K562 (cell line): ENCODE results near the gene PTPN9. TPM values are rescaled to one million over a fixed set of nuclear protein-coding genes. Genes with fewer than 3 reads are reported as not detected.

Source experiments
- BCOR ChIP-seq: fragments of 450-650 bp; IDR thresholded peaks from 2 replicates; pipeline ENCODE4 v1.6.1; 2016
- BRD9 ChIP-seq: fragments of 450-650 bp; IDR thresholded peaks from 2 replicates; pipeline ENCODE4 v1.6.1; 2018; ENCODE audit warnings: low read depth; ENCODE audit not compliant: partially characterized antibody
- ELF1 ChIP-seq: fragments of 200-800 bp; sonication (Bioruptor generic); IDR thresholded peaks from 2 replicates; pipeline ENCODE4 v1.6.1; 2016; ENCODE audit warnings: missing genetic modification characterization, missing compliant biosample characterization
- JUN ChIP-seq, 2 experiments: sonication (generic) in 1 of 2; formaldehyde crosslinking in 1 of 2; IDR thresholded peaks; 2 replicates each; pipeline versions ENCODE4 v1.6.1 to v1.8.0; 2012 to 2022; ENCODE audit warnings: borderline replicate concordance in 2 of 2, mild to moderate bottlenecking in 2 of 2, improper control_type of control experiment in 1 of 2, low read depth in 1 of 2, low read length in 1 of 2, missing genetic modification reagents in 1 of 2
- PTTG1 ChIP-seq: fragments of 450-650 bp; IDR thresholded peaks from 2 replicates; pipeline ENCODE4 v1.6.1; 2016; ENCODE audit warnings: low read depth, mild to moderate bottlenecking, missing genetic modification characterization, missing compliant biosample characterization
- SMC3 ChIP-seq: conservative IDR thresholded peaks from 2 replicates; pipeline ENCODE4 v1.6.1; 2011; ENCODE audit warnings: low read depth, low read length, improper control_type of control experiment; ENCODE audit not compliant: insufficient read depth
- SNIP1 ChIP-seq: fragments of 450-650 bp; IDR thresholded peaks from 2 replicates; pipeline ENCODE4 v1.7.1; 2017; ENCODE audit warnings: low read depth, mild to moderate bottlenecking
- SOX6 ChIP-seq: fragments of 450-650 bp; IDR thresholded peaks from 2 replicates; pipeline ENCODE4 v1.6.1; 2014; ENCODE audit warnings: mild to moderate bottlenecking
- TAF15 ChIP-seq: fragments of 200-400 bp; formaldehyde crosslinking; IDR thresholded peaks from 2 replicates; pipeline ENCODE4 v1.6.1; 2017; ENCODE audit warnings: mild to moderate bottlenecking, low read depth, low read length, moderate library complexity
- ZBTB17 ChIP-seq: fragments of 450-650 bp; formaldehyde crosslinking; IDR thresholded peaks from 2 replicates; pipeline ENCODE4 v1.4.0; 2020; ENCODE audit warnings: mild to moderate bottlenecking
- ZNF174 ChIP-seq: fragments of 250-450 bp; sonication (Bioruptor Pico); IDR thresholded peaks from 2 replicates; pipeline ENCODE4 v1.4.0; 2020; ENCODE audit warnings: mild to moderate bottlenecking
- polyA plus RNA-seq, 8 experiments: library from polyadenylated mRNA; depleted of rRNA in 4 of 8; stranded (reverse) in 5 of 8; unstranded in 3 of 8; fragments of >200 nt; fragmentation: Nextera tagmentation in 2 of 8; fragmentation: Illumina TruSeq in 1 of 8; extraction: Ambion mirVana in 2 of 8; extraction: Trizol in 1 of 8; gene quantifications; 2 replicates each; pipeline versions ENCODE4 v1.2.1 to v1.2.3, GENCODE V29; 2011 to 2014; ENCODE audit warnings: inconsistent platforms in 1 of 8, missing spikeins in 1 of 8
- total RNA-seq, 7 experiments: library from RNA; depleted of rRNA in 6 of 7; stranded (reverse); fragments of >200 nt in 6 of 7; fragmentation: Illumina TruSeq in 2 of 7; extraction: Trizol in 2 of 7; gene quantifications; 2 replicates each; pipeline versions ENCODE4 v1.2.1 to v1.2.3, GENCODE V29; 2011 to 2021; ENCODE audit warnings: low replicate concordance in 1 of 7
- TF ChIP-seq, protein P1 (sequence below): fragments of 250-450 bp; sonication (Bioruptor Pico); IDR thresholded peaks from 2 replicates; pipeline ENCODE4 v1.5.0; 2022; ENCODE audit warnings: mild to moderate bottlenecking
- TF ChIP-seq, protein P2 (sequence below): fragments of 250-450 bp; sonication (Bioruptor Pico); IDR thresholded peaks from 2 replicates; pipeline ENCODE4 v1.5.1; 2021; ENCODE audit warnings: mild to moderate bottlenecking
- TF ChIP-seq, protein P3 (sequence below): fragments of 250-450 bp; sonication (Bioruptor Pico); IDR thresholded peaks from 2 replicates; pipeline ENCODE4 v1.4.0; 2020; ENCODE audit warnings: mild to moderate bottlenecking, moderate library complexity, borderline replicate concordance
- TF ChIP-seq, protein P4 (sequence below): fragments of 200-800 bp; sonication (Bioruptor generic); IDR thresholded peaks from 2 replicates; pipeline ENCODE4 v1.6.1; 2017; ENCODE audit warnings: missing genetic modification characterization, missing compliant biosample characterization
- TF ChIP-seq, protein P5 (sequence below): sonication (generic); formaldehyde crosslinking; IDR thresholded peaks from 2 replicates; pipeline ENCODE4 v1.8.1; 2023; ENCODE audit warnings: mild to moderate bottlenecking, missing genetic modification reagents, moderate library complexity

Gene PTPN9
- total and polyA plus RNA-seq, 9 of the 15 experiments (the other 6 are each of a cell fraction or from before 2014, with no cell fraction given): 5.0 to 24.0 (median 14.2) TPM

DNA sequence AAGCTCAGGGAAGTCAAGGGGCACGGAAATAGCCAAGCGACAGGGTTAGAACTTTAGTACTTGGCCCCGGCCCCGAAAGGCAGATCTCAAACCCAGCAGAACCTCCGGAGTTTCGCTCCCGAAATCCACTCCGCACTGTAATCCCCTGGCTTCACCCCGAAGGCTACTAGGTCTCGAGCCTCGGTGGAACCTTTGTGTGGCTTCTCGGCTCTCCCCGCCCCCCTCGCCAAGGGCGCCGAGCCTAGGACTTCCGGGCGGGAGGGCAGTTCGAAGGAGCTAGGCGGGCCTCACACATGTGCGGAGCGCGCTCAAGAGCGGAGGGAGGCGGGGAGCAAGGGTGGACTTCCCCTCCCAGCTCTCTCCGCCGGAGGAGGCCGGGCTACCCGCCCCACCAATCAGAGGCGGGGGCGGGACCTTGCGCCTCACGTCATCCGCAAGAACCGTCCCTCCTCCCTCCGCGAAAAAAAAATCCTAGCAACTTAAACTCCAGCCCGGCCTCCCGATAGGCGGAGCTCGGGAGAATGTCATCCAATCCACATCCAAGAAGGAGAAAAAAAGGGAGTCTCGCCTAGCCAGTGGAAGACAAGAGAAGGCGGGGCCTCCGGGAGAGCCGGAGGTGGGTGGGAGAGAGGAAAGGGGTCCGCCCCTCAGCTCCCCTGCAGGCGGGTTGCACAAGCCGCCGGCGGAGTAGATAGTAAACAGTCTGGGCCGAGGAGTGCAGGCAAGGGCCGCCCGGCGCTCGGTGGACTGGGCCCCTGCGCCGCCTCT is 125.2 kb downstream of the PTPN9 start (continued):
- TF ChIP-seq, protein P1, sequence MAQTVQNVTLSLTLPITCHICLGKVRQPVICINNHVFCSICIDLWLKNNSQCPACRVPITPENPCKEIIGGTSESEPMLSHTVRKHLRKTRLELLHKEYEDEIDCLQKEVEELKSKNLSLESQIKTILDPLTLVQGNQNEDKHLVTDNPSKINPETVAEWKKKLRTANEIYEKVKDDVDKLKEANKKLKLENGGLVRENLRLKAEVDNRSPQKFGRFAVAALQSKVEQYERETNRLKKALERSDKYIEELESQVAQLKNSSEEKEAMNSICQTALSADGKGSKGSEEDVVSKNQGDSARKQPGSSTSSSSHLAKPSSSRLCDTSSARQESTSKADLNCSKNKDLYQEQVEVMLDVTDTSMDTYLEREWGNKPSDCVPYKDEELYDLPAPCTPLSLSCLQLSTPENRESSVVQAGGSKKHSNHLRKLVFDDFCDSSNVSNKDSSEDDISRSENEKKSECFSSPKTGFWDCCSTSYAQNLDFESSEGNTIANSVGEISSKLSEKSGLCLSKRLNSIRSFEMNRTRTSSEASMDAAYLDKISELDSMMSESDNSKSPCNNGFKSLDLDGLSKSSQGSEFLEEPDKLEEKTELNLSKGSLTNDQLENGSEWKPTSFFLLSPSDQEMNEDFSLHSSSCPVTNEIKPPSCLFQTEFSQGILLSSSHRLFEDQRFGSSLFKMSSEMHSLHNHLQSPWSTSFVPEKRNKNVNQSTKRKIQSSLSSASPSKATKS: no peak
- TF ChIP-seq BRD9 (peak; percentile 46), ZBTB17 (CRISPR knock-in tag) (no peak; the same call in 1 of the 2 replicates), ELF1 (tag) (peak; percentile 84), ZNF174 (CRISPR knock-in tag) (no peak), PTTG1 (tag) (no peak), BCOR (no peak), JUN (IDR thresholded peaks at IDR 0.05; ENCODE audit: borderline replicate concordance, low read depth, low read length) (peak; percentile 15; the same call in 1 of the 2 replicates), JUN (CRISPR knock-in tag; IDR thresholded peaks at IDR 0.05; ENCODE audit: borderline replicate concordance) (peak; percentile 74; the same call in 1 of the 2 replicates), TAF15 (no peak), SMC3 (no peak), SNIP1 (no peak), SOX6 (no peak)
- TF ChIP-seq, protein P2, sequence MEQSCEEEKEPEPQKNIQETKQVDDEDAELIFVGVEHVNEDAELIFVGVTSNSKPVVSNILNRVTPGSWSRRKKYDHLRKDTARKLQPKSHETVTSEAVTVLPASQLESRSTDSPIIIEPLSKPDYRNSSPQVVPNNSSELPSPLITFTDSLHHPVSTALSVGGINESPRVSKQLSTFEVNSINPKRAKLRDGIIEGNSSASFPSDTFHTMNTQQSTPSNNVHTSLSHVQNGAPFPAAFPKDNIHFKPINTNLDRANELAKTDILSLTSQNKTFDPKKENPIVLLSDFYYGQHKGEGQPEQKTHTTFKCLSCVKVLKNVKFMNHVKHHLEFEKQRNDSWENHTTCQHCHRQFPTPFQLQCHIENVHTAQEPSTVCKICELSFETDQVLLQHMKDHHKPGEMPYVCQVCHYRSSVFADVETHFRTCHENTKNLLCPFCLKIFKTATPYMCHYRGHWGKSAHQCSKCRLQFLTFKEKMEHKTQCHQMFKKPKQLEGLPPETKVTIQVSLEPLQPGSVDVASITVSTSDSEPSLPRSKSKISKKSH (CRISPR knock-in tag): no peak
- TF ChIP-seq, protein P3, sequence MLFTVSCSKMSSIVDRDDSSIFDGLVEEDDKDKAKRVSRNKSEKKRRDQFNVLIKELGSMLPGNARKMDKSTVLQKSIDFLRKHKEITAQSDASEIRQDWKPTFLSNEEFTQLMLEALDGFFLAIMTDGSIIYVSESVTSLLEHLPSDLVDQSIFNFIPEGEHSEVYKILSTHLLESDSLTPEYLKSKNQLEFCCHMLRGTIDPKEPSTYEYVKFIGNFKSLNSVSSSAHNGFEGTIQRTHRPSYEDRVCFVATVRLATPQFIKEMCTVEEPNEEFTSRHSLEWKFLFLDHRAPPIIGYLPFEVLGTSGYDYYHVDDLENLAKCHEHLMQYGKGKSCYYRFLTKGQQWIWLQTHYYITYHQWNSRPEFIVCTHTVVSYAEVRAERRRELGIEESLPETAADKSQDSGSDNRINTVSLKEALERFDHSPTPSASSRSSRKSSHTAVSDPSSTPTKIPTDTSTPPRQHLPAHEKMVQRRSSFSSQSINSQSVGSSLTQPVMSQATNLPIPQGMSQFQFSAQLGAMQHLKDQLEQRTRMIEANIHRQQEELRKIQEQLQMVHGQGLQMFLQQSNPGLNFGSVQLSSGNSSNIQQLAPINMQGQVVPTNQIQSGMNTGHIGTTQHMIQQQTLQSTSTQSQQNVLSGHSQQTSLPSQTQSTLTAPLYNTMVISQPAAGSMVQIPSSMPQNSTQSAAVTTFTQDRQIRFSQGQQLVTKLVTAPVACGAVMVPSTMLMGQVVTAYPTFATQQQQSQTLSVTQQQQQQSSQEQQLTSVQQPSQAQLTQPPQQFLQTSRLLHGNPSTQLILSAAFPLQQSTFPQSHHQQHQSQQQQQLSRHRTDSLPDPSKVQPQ (CRISPR knock-in tag): no peak
- TF ChIP-seq, protein P4, sequence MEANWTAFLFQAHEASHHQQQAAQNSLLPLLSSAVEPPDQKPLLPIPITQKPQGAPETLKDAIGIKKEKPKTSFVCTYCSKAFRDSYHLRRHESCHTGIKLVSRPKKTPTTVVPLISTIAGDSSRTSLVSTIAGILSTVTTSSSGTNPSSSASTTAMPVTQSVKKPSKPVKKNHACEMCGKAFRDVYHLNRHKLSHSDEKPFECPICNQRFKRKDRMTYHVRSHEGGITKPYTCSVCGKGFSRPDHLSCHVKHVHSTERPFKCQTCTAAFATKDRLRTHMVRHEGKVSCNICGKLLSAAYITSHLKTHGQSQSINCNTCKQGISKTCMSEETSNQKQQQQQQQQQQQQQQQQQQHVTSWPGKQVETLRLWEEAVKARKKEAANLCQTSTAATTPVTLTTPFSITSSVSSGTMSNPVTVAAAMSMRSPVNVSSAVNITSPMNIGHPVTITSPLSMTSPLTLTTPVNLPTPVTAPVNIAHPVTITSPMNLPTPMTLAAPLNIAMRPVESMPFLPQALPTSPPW (CRISPR knock-in tag): no peak
- TF ChIP-seq, protein P5, sequence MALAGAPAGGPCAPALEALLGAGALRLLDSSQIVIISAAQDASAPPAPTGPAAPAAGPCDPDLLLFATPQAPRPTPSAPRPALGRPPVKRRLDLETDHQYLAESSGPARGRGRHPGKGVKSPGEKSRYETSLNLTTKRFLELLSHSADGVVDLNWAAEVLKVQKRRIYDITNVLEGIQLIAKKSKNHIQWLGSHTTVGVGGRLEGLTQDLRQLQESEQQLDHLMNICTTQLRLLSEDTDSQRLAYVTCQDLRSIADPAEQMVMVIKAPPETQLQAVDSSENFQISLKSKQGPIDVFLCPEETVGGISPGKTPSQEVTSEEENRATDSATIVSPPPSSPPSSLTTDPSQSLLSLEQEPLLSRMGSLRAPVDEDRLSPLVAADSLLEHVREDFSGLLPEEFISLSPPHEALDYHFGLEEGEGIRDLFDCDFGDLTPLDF (CRISPR knock-in tag): no peak
